Fibroblast of lung (primary cell): ENCODE measurements around the gene APBB2. TPM values are rescaled to one million over a fixed set of nuclear protein-coding genes. Genes with fewer than 3 reads are reported as not detected.

Source experiments
- DNase-seq, 2 donors: peaks; one replicate each; pipeline versions ENCODE4 v3.0.0 to v3.0.0-alpha.2; 2010; ENCODE audit warnings: low read depth in 2 of 2
- H2AFZ ChIP-seq: 2 replicates; pipeline ENCODE4 v1.5.1; 2012; ENCODE audit warnings: low read length, control low read depth, inconsistent platforms
- H3K27ac ChIP-seq: 2 replicates; pipeline ENCODE4 v1.5.1; 2011; ENCODE audit warnings: low read length, control low read depth; ENCODE audit not compliant: insufficient read depth
- H3K27me3 ChIP-seq: 2 replicates; pipeline ENCODE4 v1.5.1; 2011; ENCODE audit warnings: mild to moderate bottlenecking, low read length; ENCODE audit not compliant: control insufficient read depth, insufficient read depth
- H3K36me3 ChIP-seq: 2 replicates; pipeline ENCODE4 v1.5.1; 2011; ENCODE audit warnings: low read length; ENCODE audit not compliant: control insufficient read depth, insufficient read depth
- H3K4me1 ChIP-seq: 2 replicates; pipeline ENCODE4 v1.5.1; 2011; ENCODE audit warnings: low read length; ENCODE audit not compliant: control insufficient read depth, insufficient read depth; ENCODE audit errors: extremely low read depth
- H3K4me2 ChIP-seq: 2 replicates; pipeline ENCODE4 v1.5.1; 2011; ENCODE audit warnings: low read length, control low read depth; ENCODE audit not compliant: insufficient read depth; ENCODE audit errors: extremely low read depth
- H3K4me3 ChIP-seq, 4 experiments: fragments of 200-600 bp in 1 of 4; sonication (generic) in 1 of 4; replicated peaks in 1 of 4; 2 replicates each; pipeline ENCODE4 v1.5.1; 2011 to 2016; ENCODE audit warnings: low read length in 4 of 4, low read depth in 3 of 4, mild to moderate bottlenecking in 3 of 4, control low read depth in 2 of 4, inconsistent platforms in 1 of 4, mixed read lengths in 1 of 4; ENCODE audit not compliant: insufficient read depth in 1 of 4; ENCODE audit errors: control extremely low read depth in 1 of 4
- H3K79me2 ChIP-seq: 2 replicates; pipeline ENCODE4 v1.5.1; 2012; ENCODE audit warnings: mild to moderate bottlenecking, low read length, inconsistent platforms; ENCODE audit not compliant: control insufficient read depth, insufficient read depth
- H3K9ac ChIP-seq: 2 replicates; pipeline ENCODE4 v1.5.1; 2011; ENCODE audit warnings: mild to moderate bottlenecking, low read length, control low read depth; ENCODE audit not compliant: insufficient read depth
- H3K9me3 ChIP-seq: 2 replicates; pipeline ENCODE4 v1.5.1; 2012; ENCODE audit warnings: low read depth, low read length; ENCODE audit not compliant: control insufficient read depth, insufficient read depth
- H4K20me1 ChIP-seq: 2 replicates; pipeline ENCODE4 v1.5.1; 2011; ENCODE audit warnings: low read length; ENCODE audit not compliant: control insufficient read depth, insufficient read depth; ENCODE audit errors: extremely low read depth
- EZH2 ChIP-seq: IDR thresholded peaks from 2 replicates; pipeline ENCODE4 v1.5.1; 2012; ENCODE audit warnings: low read length, control low read depth, mild to moderate bottlenecking; ENCODE audit errors: missing control alignments
- polyA plus RNA-seq, 2 donors: library from polyadenylated mRNA; depleted of rRNA in 1 of 2; stranded (reverse) in 1 of 2; unstranded in 1 of 2; fragments of >200 nt; gene quantifications; 2 replicates each; pipeline ENCODE4 v1.2.1, GENCODE V29; 2011 to 2012; ENCODE audit warnings: missing spikeins in 1 of 2
- total RNA-seq: library from RNA; depleted of rRNA; stranded (reverse); fragments of >200 nt; gene quantifications from 2 replicates; pipeline ENCODE4 v1.2.1, GENCODE V29; 2014
- TF ChIP-seq, protein P1 (sequence below), 2 donors: IDR thresholded peaks in 1 of 2; conservative IDR thresholded peaks in 1 of 2; 1 replicate in 1 of 2; 2 replicates in 1 of 2; pipeline ENCODE4 v1.5.1; 2011 to 2012; ENCODE audit warnings: low read length in 2 of 2, control low read depth in 1 of 2, inconsistent platforms in 1 of 2, low read depth in 1 of 2, mild to moderate bottlenecking in 1 of 2

Gene APBB2
- total and polyA plus RNA-seq, 2 donors (not counting 1 experiment from before 2014, with no cell fraction given), result 25.1 to 29.8 TPM

DNA sequence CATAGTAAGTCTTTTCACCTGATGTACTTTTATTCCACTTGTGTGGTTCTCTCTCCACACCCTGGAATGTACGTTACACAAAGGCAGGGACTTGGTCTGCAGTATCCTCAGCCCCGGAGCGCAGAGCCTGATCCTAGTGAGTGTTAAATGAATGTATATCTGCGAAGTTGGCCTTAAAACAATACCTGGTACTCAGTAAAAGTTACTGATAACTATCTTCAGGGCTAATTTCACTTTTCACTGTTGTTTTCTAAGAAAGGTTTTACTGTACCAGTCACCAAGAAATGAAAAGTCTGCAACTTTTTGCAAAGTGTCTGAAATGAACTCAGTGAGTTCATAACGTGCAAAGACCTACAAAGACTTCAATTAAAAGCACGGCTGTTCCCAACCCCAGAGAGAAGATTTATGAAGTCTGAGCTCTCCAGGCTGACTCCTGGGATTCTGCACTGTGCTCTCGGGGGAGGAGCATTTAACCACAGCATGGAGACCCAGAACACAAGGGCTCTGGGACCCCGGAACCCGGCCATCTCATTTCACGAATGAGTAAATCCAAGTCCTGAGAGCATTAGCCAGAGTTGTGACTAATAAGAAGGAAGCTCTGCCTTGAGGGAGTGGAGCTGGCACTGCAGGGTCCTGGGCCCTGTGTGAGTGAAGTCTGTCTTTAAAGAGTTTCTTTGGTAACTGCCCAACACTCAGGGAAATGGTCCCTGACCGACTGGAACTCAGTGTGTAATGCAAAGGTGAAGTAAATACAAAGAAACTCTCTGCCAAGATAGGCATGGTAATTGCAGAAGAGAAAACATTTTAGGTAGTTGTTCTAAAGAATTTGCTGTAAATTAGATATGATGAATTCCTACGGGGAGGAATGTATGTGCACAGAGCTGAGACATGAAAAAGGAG is 298.8 kb downstream of the APBB2 start:
- no peaks in the 10 kb centered on the region for H3K79me2 ChIP-seq
- no peak overlapping the region for H3K4me2 ChIP-seq
- no peak overlapping the region for H3K27ac ChIP-seq
- DNase-seq, result peak in 1 of 2 donors; percentile 77
- H3K27me3 ChIP-seq, result no peaks in the 10 kb centered on the region
- H3K9me3 ChIP-seq, result no peaks in the 10 kb centered on the region
- H3K9ac ChIP-seq, result no peak overlapping the region
- H3K36me3 ChIP-seq, result no peaks in the 10 kb centered on the region
- no peak overlapping the region for H2AFZ ChIP-seq
- TF ChIP-seq, protein P1, sequence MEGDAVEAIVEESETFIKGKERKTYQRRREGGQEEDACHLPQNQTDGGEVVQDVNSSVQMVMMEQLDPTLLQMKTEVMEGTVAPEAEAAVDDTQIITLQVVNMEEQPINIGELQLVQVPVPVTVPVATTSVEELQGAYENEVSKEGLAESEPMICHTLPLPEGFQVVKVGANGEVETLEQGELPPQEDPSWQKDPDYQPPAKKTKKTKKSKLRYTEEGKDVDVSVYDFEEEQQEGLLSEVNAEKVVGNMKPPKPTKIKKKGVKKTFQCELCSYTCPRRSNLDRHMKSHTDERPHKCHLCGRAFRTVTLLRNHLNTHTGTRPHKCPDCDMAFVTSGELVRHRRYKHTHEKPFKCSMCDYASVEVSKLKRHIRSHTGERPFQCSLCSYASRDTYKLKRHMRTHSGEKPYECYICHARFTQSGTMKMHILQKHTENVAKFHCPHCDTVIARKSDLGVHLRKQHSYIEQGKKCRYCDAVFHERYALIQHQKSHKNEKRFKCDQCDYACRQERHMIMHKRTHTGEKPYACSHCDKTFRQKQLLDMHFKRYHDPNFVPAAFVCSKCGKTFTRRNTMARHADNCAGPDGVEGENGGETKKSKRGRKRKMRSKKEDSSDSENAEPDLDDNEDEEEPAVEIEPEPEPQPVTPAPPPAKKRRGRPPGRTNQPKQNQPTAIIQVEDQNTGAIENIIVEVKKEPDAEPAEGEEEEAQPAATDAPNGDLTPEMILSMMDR (conservative IDR thresholded peaks at IDR 0.05 in 1 of 2, IDR thresholded peaks at IDR 0.05 in 1 of 2; ENCODE audit: low read depth in 1 of 2, low read length in 2 of 2), result no peak
- no peak for TF ChIP-seq EZH2
- peaks cover 12% of the 10 kb centered on the region for H3K4me1 ChIP-seq
- no peaks in the 10 kb centered on the region for H4K20me1 ChIP-seq
- H3K4me3 ChIP-seq, result no peak overlapping the region

GRCh38 chr4:40912460-40913184 is 301.7 kb downstream of the APBB2 start:
- Histone ChIP-seq H3K79me2 (no peaks in the 10 kb centered on the region), H3K9me3 (no peaks in the 10 kb centered on the region), H4K20me1 (no peaks in the 10 kb centered on the region), H3K27me3 (no peaks in the 10 kb centered on the region), H3K27ac (no peak overlapping the region), H3K9ac (no peak overlapping the region), H3K4me3 (no peak overlapping the region), H2AFZ (no peak overlapping the region), H3K4me1 (peaks cover 13% of the 10 kb centered on the region), H3K36me3 (no peaks in the 10 kb centered on the region), H3K4me2 (no peak overlapping the region)
- TF ChIP-seq, protein P1 (conservative IDR thresholded peaks at IDR 0.05 in 1 of 2, IDR thresholded peaks at IDR 0.05 in 1 of 2; ENCODE audit: low read depth in 1 of 2, low read length in 2 of 2), result no peak
- TF ChIP-seq EZH2, result no peak
- no peak for DNase-seq

- H4K20me1 ChIP-seq, result no peaks in the 10 kb centered on the region
- peak overlapping the region; percentile 28 for H3K27ac ChIP-seq
- H3K27me3 ChIP-seq, result no peaks in the 10 kb centered on the region
- peak; percentile 26 to 53 for DNase-seq
- TF ChIP-seq, protein P1 (conservative IDR thresholded peaks at IDR 0.05 in 1 of 2, IDR thresholded peaks at IDR 0.05 in 1 of 2; ENCODE audit: low read depth in 1 of 2, low read length in 2 of 2), result no peak
- TF ChIP-seq EZH2, result no peak
- H3K79me2 ChIP-seq, result no peaks in the 10 kb centered on the region
- H3K4me2 ChIP-seq, result no peak overlapping the region
- no peak overlapping the region for H2AFZ ChIP-seq
- no peaks in the 10 kb centered on the region for H3K36me3 ChIP-seq
- H3K4me1 ChIP-seq, result peaks cover 3% of the 10 kb centered on the region
- H3K4me3 ChIP-seq, result no peak overlapping the region
- no peaks in the 10 kb centered on the region for H3K9me3 ChIP-seq
- H3K9ac ChIP-seq, result no peak overlapping the region
These were observed 303.6 kb downstream of the APBB2 start for GRCh38 chr4:40910706-40911105.
